Activated T-helper 1 cell treated with anti-CD3 and anti-CD28 coated beads, Interleukin-12 subunit alpha, Interleukin-12 subunit beta, Interleukin-2, Interleukin-4 antibody, amounts not matched to agents 30 ng/mL and 10 ng/mL and 1 ng/mL, durations not matched to agents 14 hours and 24 hours and 36 hours (primary cell): Measurements from ENCODE around the gene MACROH2A2. TPM values are rescaled to one million over a fixed set of nuclear protein-coding genes. Genes with fewer than 3 reads are reported as not detected.
"Not testable (repeated sequence)": the region's sequence is repeated elsewhere in the genome, so short reads cannot be mapped to it uniquely, and the experiment has no call there.

Experiments
- DNase-seq: peaks from one replicate; pipeline ENCODE4 v3.0.0; 2021; ENCODE audit warnings: low spot score
- H3K27ac Mint-ChIP-seq: one replicate; pipeline ENCODE4 v1.8.0; 2021; ENCODE audit warnings: mild to moderate bottlenecking, mixed read lengths
- H3K27me3 Mint-ChIP-seq: one replicate; pipeline ENCODE4 v1.8.0; 2022; ENCODE audit warnings: mild to moderate bottlenecking, moderate library complexity, mixed read lengths; ENCODE audit not compliant: insufficient read depth
- H3K36me3 Mint-ChIP-seq: one replicate; pipeline ENCODE4 v1.8.0; 2021; ENCODE audit warnings: low read depth, mixed read lengths
- H3K4me1 Mint-ChIP-seq: one replicate; pipeline ENCODE4 v1.8.0; 2021; ENCODE audit warnings: low read depth, mixed read lengths
- H3K4me3 Mint-ChIP-seq: one replicate; pipeline ENCODE4 v1.8.0; 2021; ENCODE audit warnings: mild to moderate bottlenecking, moderate library complexity, mixed read lengths
- H3K9me3 Mint-ChIP-seq: one replicate; pipeline ENCODE4 v1.8.0; 2021; ENCODE audit warnings: mixed read lengths
- intact Hi-C: fragments of 100-400 bp; cut with micrococcal nuclease; formaldehyde crosslinking; loops from one replicate; pipeline ENCODE4 v1.15.1; 2024
- total RNA-seq: library from RNA; stranded (reverse); gene quantifications from 2 replicates; pipeline ENCODE4 v1.2.3, GENCODE V29; 2022

The MACROH2A2 gene
- total RNA-seq, 1 donor from 2014 or later: 3.4 TPM

GRCh38 chr10:70115948-70116682 is 63.5 kb downstream of the MACROH2A2 start:
- intact Hi-C loops: loop anchor here (1.0 to 2.0 kb wide), 3 partner anchors 17 to 248 kb away; partner anchors contain the start of genes AIFM2 and TYSND1
- H3K4me1 Mint-ChIP-seq: peaks cover 8% of the 10 kb centered on the region
- H3K36me3 Mint-ChIP-seq: no peaks in the 10 kb centered on the region
- H3K27ac Mint-ChIP-seq: no peak overlapping the region
- no peak overlapping the region for H3K4me3 Mint-ChIP-seq
- H3K27me3 Mint-ChIP-seq: peaks cover 2% of the 10 kb centered on the region
- DNase-seq: peak; percentile 41
- H3K9me3 Mint-ChIP-seq: no peaks in the 10 kb centered on the region

GRCh38 chr10:70117646-70118045 is 65.0 kb downstream of the MACROH2A2 start:
- Mint-ChIP-seq H3K27ac (no peak overlapping the region), H3K4me3 (no peak overlapping the region)
- intact Hi-C loops: loop anchor here (2.0 kb wide), 1 partner anchor 15 kb away; the partner anchor contains the start of gene AIFM2

GRCh38 chr10:70118196-70118595 is 65.5 kb downstream of the MACROH2A2 start:
- Mint-ChIP-seq H3K4me3 (no peak overlapping the region), H3K36me3 (no peaks in the 10 kb centered on the region), H3K9me3 (no peaks in the 10 kb centered on the region), H3K27ac (no peak overlapping the region), H3K27me3 (peaks cover 2% of the 10 kb centered on the region), H3K4me1 (peaks cover 8% of the 10 kb centered on the region)
- DNase-seq: no peak
- intact Hi-C loops: no loop called here

More at GRCh38 chr10:70117646-70118045, 65.0 kb downstream of the MACROH2A2 start:
- Mint-ChIP-seq H3K36me3 (no peaks in the 10 kb centered on the region), H3K4me1 (peaks cover 8% of the 10 kb centered on the region), H3K9me3 (no peaks in the 10 kb centered on the region), H3K27me3 (peaks cover 2% of the 10 kb centered on the region)
- no peak for DNase-seq

- Mint-ChIP-seq H3K27ac (no peak overlapping the region), H3K4me1 (peaks cover 8% of the 10 kb centered on the region), H3K4me3 (no peak overlapping the region), H3K36me3 (no peaks in the 10 kb centered on the region), H3K27me3 (peaks cover 2% of the 10 kb centered on the region), H3K9me3 (no peaks in the 10 kb centered on the region)
- intact Hi-C loops: no loop called here
- no peak for DNase-seq
Measured at GRCh38 chr10:70119197-70119596, 66.6 kb downstream of the MACROH2A2 start.

- Mint-ChIP-seq H3K27ac (no peak overlapping the region), H3K36me3 (no peaks in the 10 kb centered on the region), H3K27me3 (peaks cover 2% of the 10 kb centered on the region), H3K4me3 (no peak overlapping the region), H3K4me1 (peaks cover 8% of the 10 kb centered on the region), H3K9me3 (no peaks in the 10 kb centered on the region)
- intact Hi-C loops: no loop called here
- DNase-seq: no peak
Measured at GRCh38 chr10:70119623-70120022, 67.0 kb downstream of the MACROH2A2 start.

- H3K4me3 Mint-ChIP-seq: no peak overlapping the region
- intact Hi-C loops: no loop called here
- peaks cover 1% of the 10 kb centered on the region for H3K36me3 Mint-ChIP-seq
- peaks cover 2% of the 10 kb centered on the region for H3K27me3 Mint-ChIP-seq
- H3K9me3 Mint-ChIP-seq: no peaks in the 10 kb centered on the region
- no peak overlapping the region for H3K27ac Mint-ChIP-seq
- DNase-seq: no peak
- peaks cover 8% of the 10 kb centered on the region for H3K4me1 Mint-ChIP-seq
Measured at GRCh38 chr10:70120417-70120816, 67.8 kb downstream of the MACROH2A2 start.

- no peaks in the 10 kb centered on the region for H3K9me3 Mint-ChIP-seq
- DNase-seq: no peak
- intact Hi-C loops: no loop called here
- H3K36me3 Mint-ChIP-seq: peaks cover 1% of the 10 kb centered on the region
- no peaks in the 10 kb centered on the region for H3K27me3 Mint-ChIP-seq
- H3K27ac Mint-ChIP-seq: no peak overlapping the region
- H3K4me1 Mint-ChIP-seq: peaks cover 3% of the 10 kb centered on the region
- no peak overlapping the region for H3K4me3 Mint-ChIP-seq
Measured at GRCh38 chr10:70121281-70121949, 68.8 kb downstream of the MACROH2A2 start.

- DNase-seq: no peak
- intact Hi-C loops: no loop called here
- H3K27me3 Mint-ChIP-seq: no peaks in the 10 kb centered on the region
- no peaks in the 10 kb centered on the region for H3K4me1 Mint-ChIP-seq
- H3K4me3 Mint-ChIP-seq: no peak overlapping the region
- peaks cover 1% of the 10 kb centered on the region for H3K36me3 Mint-ChIP-seq
- H3K9me3 Mint-ChIP-seq: no peaks in the 10 kb centered on the region
- H3K27ac Mint-ChIP-seq: no peak overlapping the region
Measured at GRCh38 chr10:70122742-70123141, 70.1 kb downstream of the MACROH2A2 start.

GRCh38 chr10:70123166-70123565 is 70.5 kb downstream of the MACROH2A2 start:
- H3K4me3 Mint-ChIP-seq, H3K9me3 Mint-ChIP-seq, DNase-seq, H3K27ac Mint-ChIP-seq, intact Hi-C loops, H3K27me3 Mint-ChIP-seq, H3K4me1 Mint-ChIP-seq, H3K36me3 Mint-ChIP-seq: not testable (repeated sequence)

GRCh38 chr10:70123817-70124216 is 71.2 kb downstream of the MACROH2A2 start:
- H3K4me3 Mint-ChIP-seq: no peak overlapping the region
- peaks cover 1% of the 10 kb centered on the region for H3K36me3 Mint-ChIP-seq
- H3K27ac Mint-ChIP-seq: no peak overlapping the region
- H3K9me3 Mint-ChIP-seq: no peaks in the 10 kb centered on the region
- no peaks in the 10 kb centered on the region for H3K27me3 Mint-ChIP-seq
- intact Hi-C loops: no loop called here
- no peak for DNase-seq
- no peaks in the 10 kb centered on the region for H3K4me1 Mint-ChIP-seq

- intact Hi-C loops: no loop called here
- no peak overlapping the region for H3K4me3 Mint-ChIP-seq
- peaks cover 1% of the 10 kb centered on the region for H3K36me3 Mint-ChIP-seq
- H3K9me3 Mint-ChIP-seq: no peaks in the 10 kb centered on the region
- H3K4me1 Mint-ChIP-seq: no peaks in the 10 kb centered on the region
- no peaks in the 10 kb centered on the region for H3K27me3 Mint-ChIP-seq
- DNase-seq: no peak
- H3K27ac Mint-ChIP-seq: no peak overlapping the region
Measured at GRCh38 chr10:70124415-70124814, 71.8 kb downstream of the MACROH2A2 start.

GRCh38 chr10:70124918-70125317 is 72.3 kb downstream of the MACROH2A2 start:
- Mint-ChIP-seq H3K27ac (no peak overlapping the region), H3K4me1 (no peaks in the 10 kb centered on the region), H3K9me3 (no peaks in the 10 kb centered on the region), H3K4me3 (no peak overlapping the region), H3K27me3 (no peaks in the 10 kb centered on the region), H3K36me3 (peaks cover 1% of the 10 kb centered on the region)
- no peak for DNase-seq
- intact Hi-C loops: no loop called here

- Mint-ChIP-seq H3K4me1 (no peaks in the 10 kb centered on the region), H3K36me3 (peaks cover 1% of the 10 kb centered on the region), H3K27me3 (no peaks in the 10 kb centered on the region), H3K9me3 (no peaks in the 10 kb centered on the region), H3K27ac (no peak overlapping the region), H3K4me3 (no peak overlapping the region)
- no peak for DNase-seq
- intact Hi-C loops: no loop called here
Measured at GRCh38 chr10:70125918-70126552, 73.4 kb downstream of the MACROH2A2 start.
